GM19043 (cell line): Measurements from ENCODE around the gene NES.
A peak's percentile ranks its signal among the peaks of the same experiment; 100 is the strongest.

Source experiments
- ATAC-seq: cut with Tn5 transposase; IDR thresholded peaks from one replicate; pipeline ENCODE4 v1.9.1; 2021; ENCODE audit warnings: low read depth; ENCODE audit not compliant: unreplicated experiment

NES gene

GRCh38 chr1:156665539-156665938 lies 11.7 kb downstream of the NES start:
- ATAC-seq: no peak

DNA sequence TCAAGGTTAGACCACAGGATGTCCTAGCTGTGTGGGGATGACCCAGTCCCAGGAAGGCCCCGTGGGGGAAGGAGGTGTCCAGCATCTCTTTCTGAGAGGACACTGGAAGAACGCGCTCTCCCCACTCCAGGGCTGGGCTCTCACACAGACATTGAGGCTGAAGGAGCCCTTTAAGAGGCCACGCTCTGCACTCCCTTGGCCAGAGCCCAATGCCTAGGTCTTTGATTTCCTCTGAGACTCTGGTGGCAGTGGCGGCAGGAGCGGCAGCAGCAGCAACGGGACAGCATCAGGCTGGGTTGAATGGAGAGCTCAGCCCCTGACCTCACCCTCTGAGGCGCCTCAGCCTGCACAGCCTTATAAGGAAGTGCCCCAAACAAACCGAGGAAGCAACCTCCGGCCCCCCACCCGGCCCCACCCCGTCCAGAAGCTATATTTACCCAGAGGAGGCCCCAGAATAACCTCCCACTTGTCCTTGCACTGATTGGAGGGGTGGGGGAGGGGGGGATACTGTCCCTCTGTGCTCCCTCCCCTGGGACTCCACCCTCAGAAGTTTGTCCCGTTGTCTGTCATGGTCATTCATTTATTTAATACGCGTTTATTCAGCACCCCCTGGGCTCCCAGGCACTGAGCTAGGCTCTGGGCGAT lies 12.3 kb downstream of the NES start:
- no peak for ATAC-seq

DNA sequence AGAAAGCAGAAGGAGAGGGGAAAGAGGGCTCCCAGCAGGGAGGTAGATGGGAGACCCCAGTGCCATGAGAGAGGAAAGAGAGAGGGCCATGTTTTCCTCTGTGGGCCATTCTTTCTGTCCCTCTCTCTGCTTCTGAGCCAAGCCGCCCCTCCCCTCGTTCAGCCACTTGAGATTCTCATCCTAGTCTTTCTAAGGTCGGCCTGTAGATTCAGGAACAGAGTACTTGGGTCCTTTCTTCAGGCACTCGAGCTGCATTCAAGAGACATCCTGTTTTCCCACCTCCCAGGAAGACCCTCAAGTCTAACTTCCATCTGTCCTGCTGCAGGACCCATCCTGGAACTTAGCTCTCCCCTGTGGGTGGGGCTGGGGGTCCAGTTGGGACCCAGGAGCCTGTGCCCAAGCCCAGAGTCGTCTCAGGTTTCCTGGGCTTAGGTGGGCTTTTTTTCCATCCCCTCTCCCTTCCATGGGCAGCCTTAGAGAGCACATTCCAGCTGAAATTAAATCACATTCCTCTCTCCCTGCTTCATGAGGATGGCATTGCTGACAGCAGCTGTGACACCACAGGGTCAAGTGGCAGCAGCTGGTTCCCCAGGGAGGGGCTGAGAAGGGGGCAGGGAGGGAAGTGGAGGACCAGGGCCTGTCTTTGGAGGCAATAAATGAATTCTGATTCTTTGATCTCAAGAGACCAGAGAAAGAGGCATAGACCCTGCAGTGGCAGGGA lies 13.0 kb downstream of the NES start:
- ATAC-seq: no peak

GRCh38 chr1:156663178-156663577 lies 14.0 kb downstream of the NES start:
- ATAC-seq: no peak

- ATAC-seq: no peak
These were observed 14.5 kb downstream of the NES start for GRCh38 chr1:156662800-156663055.

DNA sequence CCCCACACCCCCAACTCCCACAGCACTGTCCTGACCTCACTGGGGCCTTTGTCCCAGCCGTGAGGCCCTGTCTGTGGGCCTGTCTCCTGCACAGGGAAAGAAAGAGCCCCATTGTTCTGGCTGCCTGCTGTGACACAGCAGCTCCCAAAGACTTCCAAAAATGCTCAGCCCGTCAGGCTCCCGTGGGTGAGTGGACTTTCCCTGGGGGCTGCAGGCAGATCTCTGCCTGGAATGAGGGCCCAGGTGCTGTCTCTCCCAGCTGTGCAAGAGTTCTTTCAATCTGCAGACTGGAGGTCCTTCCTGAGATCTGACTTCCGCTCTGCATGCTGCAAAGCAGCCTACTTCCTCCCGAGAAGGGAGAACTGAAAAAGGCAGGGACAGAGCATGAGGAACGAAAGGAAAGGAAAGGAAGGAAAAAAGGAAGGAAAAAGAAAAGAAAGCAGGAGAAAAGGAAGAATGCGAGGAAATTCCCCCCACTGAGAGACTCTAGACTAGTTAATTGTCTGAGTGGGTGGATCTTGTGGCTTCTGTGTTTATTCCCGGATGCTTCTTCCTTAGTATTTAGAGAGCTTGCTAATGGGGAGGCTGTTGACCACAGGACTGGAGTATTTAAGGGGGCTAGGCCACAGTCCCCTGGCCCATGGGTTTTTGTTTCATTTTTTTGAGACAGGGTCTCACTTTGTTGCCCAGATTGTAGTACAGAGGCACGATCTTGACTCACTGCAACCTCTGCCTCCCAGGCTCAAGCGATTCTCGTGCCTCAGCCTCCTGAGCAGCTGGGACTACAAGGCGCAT lies 15.0 kb downstream of the NES start:
- ATAC-seq: no peak

GRCh38 chr1:156660752-156661112 lies 16.5 kb downstream of the NES start:
- ATAC-seq: no peak

GRCh38 chr1:156659988-156660751 lies 17.0 kb downstream of the NES start:
- peak; percentile 49 for ATAC-seq

GRCh38 chr1:156659661-156659987 lies 17.6 kb downstream of the NES start:
- no peak for ATAC-seq

DNA sequence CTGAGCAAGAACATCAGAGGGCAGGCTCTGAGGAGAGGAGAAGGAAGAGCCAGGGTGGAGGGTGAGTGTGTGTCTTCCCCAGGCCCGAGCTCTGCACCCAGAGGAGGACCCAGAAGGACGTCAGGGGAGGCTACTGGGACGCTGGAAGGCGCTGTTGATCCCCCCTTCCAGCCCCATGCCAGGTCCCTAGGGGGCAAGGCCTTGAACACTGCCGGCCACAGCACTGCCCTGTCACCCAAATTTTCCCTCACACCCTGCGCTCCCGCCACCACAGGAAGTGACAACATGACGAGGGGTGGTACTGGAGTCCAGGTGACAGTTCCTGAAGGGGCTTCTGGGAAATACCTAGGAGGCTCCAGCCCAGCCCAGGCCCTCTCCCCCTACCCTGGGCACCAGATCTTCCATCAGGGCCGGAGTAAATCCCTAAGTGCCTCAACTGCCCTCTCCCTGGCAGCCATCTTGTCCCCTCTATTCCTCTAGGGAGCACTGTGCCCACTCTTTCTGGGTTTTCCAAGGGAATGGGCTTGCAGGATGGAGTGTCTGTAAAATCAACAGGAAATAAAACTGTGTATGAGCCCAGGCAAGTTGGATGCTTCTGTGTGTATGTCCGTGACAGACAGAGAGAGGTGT lies 18.1 kb downstream of the NES start:
- ATAC-seq: no peak

GRCh38 chr1:156658496-156658895 lies 18.7 kb downstream of the NES start:
- no peak for ATAC-seq

- ATAC-seq: no peak
These were observed 19.4 kb downstream of the NES start for GRCh38 chr1:156657741-156658319.

- ATAC-seq: no peak
These were observed 20.1 kb downstream of the NES start for GRCh38 chr1:156656806-156657740.

- no peak for ATAC-seq
These were observed 21.2 kb downstream of the NES start for GRCh38 chr1:156655904-156656516.

DNA sequence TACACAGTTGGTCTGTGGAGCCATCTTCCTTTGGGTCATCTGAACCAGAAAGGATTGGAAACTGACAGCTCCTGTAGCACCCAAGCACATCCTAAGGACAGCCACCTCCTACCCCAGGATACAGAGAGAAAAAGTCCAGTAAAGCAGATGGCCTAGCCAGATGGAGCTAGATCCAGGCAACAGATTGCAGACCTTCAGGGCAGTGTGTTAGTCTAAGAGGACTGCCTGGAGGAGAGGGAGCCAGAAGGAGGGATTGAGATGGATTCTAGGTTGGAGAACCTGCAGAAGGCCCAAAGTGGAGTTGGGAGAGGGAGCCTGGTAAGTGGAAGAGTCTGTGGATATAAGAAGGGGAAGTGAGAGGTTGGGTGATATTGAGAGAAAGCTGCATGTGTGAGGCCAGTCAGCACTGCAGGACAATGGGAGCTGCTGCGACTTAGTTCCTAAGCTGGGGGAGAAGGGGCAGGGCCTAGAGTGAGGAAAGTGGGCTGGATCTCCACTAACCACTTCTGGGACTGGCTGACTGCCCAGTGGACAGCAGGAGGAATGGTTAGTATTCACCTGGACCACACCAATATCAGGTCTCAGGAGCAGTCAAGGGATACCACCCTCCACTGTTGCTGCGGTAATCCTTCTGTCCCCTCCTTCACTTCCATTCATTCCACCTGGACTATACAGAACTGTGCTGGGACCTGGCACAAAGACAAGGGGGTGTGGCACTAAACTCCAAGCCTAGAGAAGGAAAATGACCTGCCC lies 21.9 kb downstream of the NES start:
- no peak for ATAC-seq

DNA sequence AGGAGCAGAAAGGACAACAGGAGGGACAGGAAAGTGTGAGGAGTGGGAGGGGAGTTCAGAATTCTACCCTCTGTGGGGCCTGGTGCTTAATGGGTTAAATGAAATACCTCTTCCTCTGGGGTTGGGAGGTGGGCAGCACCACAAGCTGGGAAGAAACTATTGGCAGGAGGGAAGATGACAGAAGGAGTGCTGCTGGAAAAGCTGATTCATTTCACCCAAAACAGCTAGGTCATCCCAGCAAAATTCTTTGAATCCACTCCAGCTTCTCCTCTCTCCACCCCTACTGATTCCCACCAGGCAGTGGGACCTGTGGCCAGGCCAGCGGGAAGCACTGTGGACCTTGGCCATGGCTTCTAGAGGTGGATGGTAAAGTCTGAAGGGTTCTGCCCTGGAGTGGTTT lies 22.5 kb downstream of the NES start:
- ATAC-seq: no peak

GRCh38 chr1:156652992-156653355 lies 24.2 kb downstream of the NES start:
- ATAC-seq: no peak
